ENCODE data around the gene SLC12A2. TPM values are rescaled to one million over a fixed set of nuclear protein-coding genes. Genes with fewer than 3 reads are reported as not detected.
A peak's percentile ranks its signal among the peaks of the same experiment; 100 is the strongest.

Gene SLC12A2
- total RNA-seq, 1 donor from 2014 or later: 24.1 TPM

DNA sequence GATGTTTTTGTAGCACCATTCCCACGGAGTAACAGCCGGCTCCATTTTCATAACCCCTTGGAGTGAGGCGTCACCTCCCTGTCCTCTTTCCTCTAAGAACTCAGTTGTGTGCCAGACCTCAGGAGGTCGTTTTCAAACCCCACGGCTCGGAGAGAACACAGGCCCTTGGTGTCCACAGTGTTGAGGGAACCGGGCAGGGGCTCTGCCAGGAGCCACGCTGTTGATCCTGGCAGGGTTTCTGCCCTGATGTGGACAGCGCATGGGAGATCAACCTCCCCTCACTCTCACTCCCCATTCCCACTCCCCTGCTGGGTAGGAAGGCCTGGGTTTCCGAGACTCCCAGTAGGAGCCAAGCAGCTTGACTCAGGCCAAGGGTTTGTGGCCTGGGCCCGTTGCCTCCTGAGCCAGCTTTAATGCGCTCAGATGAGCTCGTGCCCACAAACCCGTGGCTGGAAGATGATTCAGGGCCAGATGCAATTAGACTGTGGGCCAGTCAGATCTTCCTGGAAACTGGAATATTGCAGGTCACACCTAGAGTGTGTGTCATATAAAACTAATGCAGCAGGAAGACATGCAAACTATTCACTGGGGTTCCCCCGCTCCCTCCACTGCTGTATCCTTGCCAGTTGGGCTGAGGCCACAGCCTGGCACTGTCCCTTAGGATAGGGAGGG, 133.4 kb downstream of the SLC12A2 start:
- peak; percentile 28 to 44 for ATAC-seq
- H3K27ac ChIP-seq: no peak overlapping the region

GRCh38 chr5:128220841-128221240, 137.3 kb downstream of the SLC12A2 start:
- intact Hi-C loops (cut with DNase I): no loop called here
- TF ChIP-seq, protein P1, sequence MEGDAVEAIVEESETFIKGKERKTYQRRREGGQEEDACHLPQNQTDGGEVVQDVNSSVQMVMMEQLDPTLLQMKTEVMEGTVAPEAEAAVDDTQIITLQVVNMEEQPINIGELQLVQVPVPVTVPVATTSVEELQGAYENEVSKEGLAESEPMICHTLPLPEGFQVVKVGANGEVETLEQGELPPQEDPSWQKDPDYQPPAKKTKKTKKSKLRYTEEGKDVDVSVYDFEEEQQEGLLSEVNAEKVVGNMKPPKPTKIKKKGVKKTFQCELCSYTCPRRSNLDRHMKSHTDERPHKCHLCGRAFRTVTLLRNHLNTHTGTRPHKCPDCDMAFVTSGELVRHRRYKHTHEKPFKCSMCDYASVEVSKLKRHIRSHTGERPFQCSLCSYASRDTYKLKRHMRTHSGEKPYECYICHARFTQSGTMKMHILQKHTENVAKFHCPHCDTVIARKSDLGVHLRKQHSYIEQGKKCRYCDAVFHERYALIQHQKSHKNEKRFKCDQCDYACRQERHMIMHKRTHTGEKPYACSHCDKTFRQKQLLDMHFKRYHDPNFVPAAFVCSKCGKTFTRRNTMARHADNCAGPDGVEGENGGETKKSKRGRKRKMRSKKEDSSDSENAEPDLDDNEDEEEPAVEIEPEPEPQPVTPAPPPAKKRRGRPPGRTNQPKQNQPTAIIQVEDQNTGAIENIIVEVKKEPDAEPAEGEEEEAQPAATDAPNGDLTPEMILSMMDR (IDR thresholded peaks at IDR 0.05): no peak
- H3K27ac ChIP-seq: no peak overlapping the region
- ATAC-seq (no peak), DNase-seq (no peak)
- H3K9me3 ChIP-seq: no peaks in the 10 kb centered on the region
- no peaks in the 10 kb centered on the region for H3K36me3 ChIP-seq
- H3K4me1 ChIP-seq: no peaks in the 10 kb centered on the region
- no peaks in the 10 kb centered on the region for H3K27me3 ChIP-seq (ENCODE audit: low read depth)
- no peak overlapping the region for H3K4me3 ChIP-seq

More for the DNA sequence above, 133.4 kb downstream of the SLC12A2 start:
- Histone ChIP-seq H3K9me3 (no peaks in the 10 kb centered on the region), H3K27me3 (ENCODE audit: low read depth) (no peaks in the 10 kb centered on the region), H3K4me1 (no peaks in the 10 kb centered on the region), H3K4me3 (no peak overlapping the region), H3K36me3 (no peaks in the 10 kb centered on the region)
- intact Hi-C loops (cut with DNase I): no loop called here
- no peak for DNase-seq
- TF ChIP-seq, protein P1 (IDR thresholded peaks at IDR 0.05): no peak

- H3K4me1 ChIP-seq: no peaks in the 10 kb centered on the region
- no peaks in the 10 kb centered on the region for H3K9me3 ChIP-seq
- no peaks in the 10 kb centered on the region for H3K36me3 ChIP-seq
- H3K27ac ChIP-seq: no peak overlapping the region
- no peaks in the 10 kb centered on the region for H3K27me3 ChIP-seq (ENCODE audit: low read depth)
- H3K4me3 ChIP-seq: no peak overlapping the region
- TF ChIP-seq, protein P1 (IDR thresholded peaks at IDR 0.05): no peak
- DNase-seq: no peak
- intact Hi-C loops (cut with DNase I): no loop called here
- ATAC-seq: no peak
These were observed 140.8 kb downstream of the SLC12A2 start for GRCh38 chr5:128224336-128224735.

GRCh38 chr5:128225245-128226030, 141.9 kb downstream of the SLC12A2 start:
- DNase-seq (no peak), ATAC-seq (no peak)
- no peaks in the 10 kb centered on the region for H3K4me1 ChIP-seq
- no peaks in the 10 kb centered on the region for H3K9me3 ChIP-seq
- H3K36me3 ChIP-seq: no peaks in the 10 kb centered on the region
- no peak overlapping the region for H3K27ac ChIP-seq
- intact Hi-C loops (cut with DNase I): no loop called here
- TF ChIP-seq, protein P1 (IDR thresholded peaks at IDR 0.05): no peak
- no peaks in the 10 kb centered on the region for H3K27me3 ChIP-seq (ENCODE audit: low read depth)
- no peak overlapping the region for H3K4me3 ChIP-seq

GRCh38 chr5:128228008-128228407, 144.4 kb downstream of the SLC12A2 start:
- intact Hi-C loops (cut with DNase I): no loop called here

More at GRCh38 chr5:128228008-128228407, 144.4 kb downstream of the SLC12A2 start:
- TF ChIP-seq, protein P1 (IDR thresholded peaks at IDR 0.05): no peak
- H3K4me1 ChIP-seq: no peaks in the 10 kb centered on the region
- ATAC-seq: peak in 1 of 2 donors; percentile 32
- H3K4me3 ChIP-seq: no peak overlapping the region
- no peak overlapping the region for H3K27ac ChIP-seq
- no peaks in the 10 kb centered on the region for H3K9me3 ChIP-seq
- no peak for DNase-seq
- no peaks in the 10 kb centered on the region for H3K36me3 ChIP-seq
- H3K27me3 ChIP-seq (ENCODE audit: low read depth): no peaks in the 10 kb centered on the region
